ENCODE data around the gene COPS3. TPM values are rescaled to one million over a fixed set of nuclear protein-coding genes. Genes with fewer than 3 reads are reported as not detected.

The COPS3 gene
- polyA plus RNA-seq (2012; ENCODE audit: missing spikeins): 83.9 TPM

- FAIRE-seq (peak; percentile 98), DNase-seq (ENCODE audit: insufficient read length) (peak; percentile 88)
- TF ChIP-seq TAF1 (IDR thresholded peaks at IDR 0.05; ENCODE audit: borderline replicate concordance, low read depth, low read length) (peak; percentile 39), POLR2AphosphoS5 (IDR thresholded peaks at IDR 0.05; ENCODE audit: low read depth, low read length) (peak; percentile 90), POLR2A (IDR thresholded peaks at IDR 0.05; ENCODE audit: low read depth, low read length) (peak; percentile 94)
These were observed at the start of gene COPS3 for GRCh38 chr17:17280613-17281549. Gene COPS3 (minus strand): TSS chr17:17281246. CDS start chr17:17281186, 60 bp downstream.

GRCh38 chr17:17328251-17328650 lies 47.2 kb upstream of the COPS3 start:
- no peak for FAIRE-seq
- DNase-seq (ENCODE audit: insufficient read length): no peak
- TF ChIP-seq POLR2AphosphoS5 (IDR thresholded peaks at IDR 0.05; ENCODE audit: low read depth, low read length): no peak
- TF ChIP-seq TAF1 (IDR thresholded peaks at IDR 0.05; ENCODE audit: borderline replicate concordance, low read depth, low read length): no peak
- TF ChIP-seq POLR2A (IDR thresholded peaks at IDR 0.05; ENCODE audit: low read depth, low read length): no peak

DNA sequence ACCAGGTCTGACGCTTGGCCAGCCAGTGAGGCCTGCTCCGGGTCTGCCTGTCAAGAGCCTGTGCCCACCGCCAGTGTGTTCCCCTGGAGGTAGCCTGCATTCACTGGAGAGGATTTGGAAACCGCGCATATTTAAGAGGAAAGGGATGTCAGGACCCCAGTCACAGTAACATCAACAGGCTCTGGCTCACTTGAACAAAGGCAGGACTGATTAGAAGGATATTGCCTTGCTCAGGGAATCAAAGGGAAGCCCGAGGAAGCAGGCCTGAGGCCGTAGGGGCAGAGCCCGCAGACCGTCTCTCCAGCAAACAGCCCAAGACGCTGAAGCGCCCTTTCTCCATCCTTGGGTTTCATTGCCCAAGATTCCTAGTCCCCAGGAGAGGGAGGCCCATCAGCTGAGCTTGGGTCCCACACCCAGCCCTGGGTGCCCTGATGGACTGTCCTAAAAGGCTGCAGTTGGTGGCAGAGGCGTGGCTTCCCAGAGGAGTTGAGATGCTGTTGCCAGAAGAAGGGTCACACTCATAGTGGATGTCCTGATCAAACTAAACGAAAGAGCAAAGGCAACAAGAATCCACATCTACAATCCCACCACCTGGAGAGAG lies 45.3 kb upstream of the COPS3 start:
- no peak for FAIRE-seq
- no peak for DNase-seq (ENCODE audit: insufficient read length)
- TF ChIP-seq TAF1 (IDR thresholded peaks at IDR 0.05; ENCODE audit: borderline replicate concordance, low read depth, low read length) (no peak), POLR2AphosphoS5 (IDR thresholded peaks at IDR 0.05; ENCODE audit: low read depth, low read length) (no peak), POLR2A (IDR thresholded peaks at IDR 0.05; ENCODE audit: low read depth, low read length) (no peak)

DNA sequence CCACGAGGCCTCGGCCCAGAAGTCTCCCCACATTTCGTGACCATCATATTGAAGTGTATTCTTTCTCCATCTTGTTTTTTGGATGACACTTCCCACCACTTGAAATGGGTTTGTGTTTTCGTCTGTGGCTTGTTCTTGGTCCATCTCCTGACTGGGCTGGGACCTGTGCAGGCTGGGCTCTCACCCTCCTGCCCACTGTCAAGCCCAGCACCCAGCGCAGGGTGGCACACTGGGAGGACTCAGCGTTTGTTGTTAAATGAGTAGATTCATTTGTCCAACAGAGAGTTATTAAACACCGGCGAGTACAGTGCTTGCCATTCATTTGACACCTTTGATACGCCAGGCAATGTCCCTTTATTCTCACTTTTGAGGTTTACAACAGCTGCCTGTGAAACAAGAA lies 44.8 kb upstream of the COPS3 start:
- DNase-seq (ENCODE audit: insufficient read length) (no peak), FAIRE-seq (no peak)
- no peak for TF ChIP-seq POLR2A (IDR thresholded peaks at IDR 0.05; ENCODE audit: low read depth, low read length)

DNA sequence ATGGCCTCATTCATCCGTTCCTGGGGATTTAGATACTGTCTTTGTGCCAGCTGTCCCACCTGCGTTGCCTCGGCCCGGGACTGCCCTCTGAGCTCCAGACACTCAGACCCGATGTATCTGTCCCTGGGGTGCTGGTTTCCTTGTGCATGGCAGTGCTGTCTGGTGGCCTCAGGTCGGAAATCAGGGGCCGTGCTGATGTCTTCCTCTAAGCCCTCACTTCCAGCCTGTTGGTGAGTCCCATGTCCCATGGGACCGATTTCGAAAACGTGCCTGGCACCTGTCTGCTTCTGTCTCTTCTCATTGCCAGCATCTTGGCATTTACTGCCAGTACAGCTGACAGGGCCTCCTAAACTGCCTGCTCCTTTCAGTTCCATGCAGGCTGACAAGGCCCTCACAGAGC lies 44.2 kb upstream of the COPS3 start:
- FAIRE-seq: no peak
- no peak for DNase-seq (ENCODE audit: insufficient read length)

DNA sequence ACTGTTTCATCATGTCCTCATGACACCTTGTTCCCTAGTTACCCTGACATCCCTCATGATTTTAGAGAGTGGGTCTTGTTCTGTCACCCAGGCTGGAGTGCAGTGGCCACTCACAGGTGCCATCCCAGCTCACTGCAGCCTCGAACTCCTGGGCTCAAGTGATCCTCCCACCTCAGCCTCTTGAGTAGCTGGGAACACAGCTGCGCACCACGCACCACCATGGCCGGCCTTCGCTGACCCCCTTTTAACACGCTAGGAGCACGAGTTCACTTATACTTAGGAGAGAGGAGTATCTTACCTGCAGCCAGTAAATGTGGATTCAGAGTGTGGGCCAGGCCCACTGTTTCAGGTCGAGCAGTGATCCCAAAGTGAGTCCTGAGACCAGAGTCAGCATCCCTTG lies 43.6 kb upstream of the COPS3 start:
- DNase-seq (ENCODE audit: insufficient read length) (no peak), FAIRE-seq (no peak)
- TF ChIP-seq POLR2A (IDR thresholded peaks at IDR 0.05; ENCODE audit: low read depth, low read length) (no peak), TAF1 (IDR thresholded peaks at IDR 0.05; ENCODE audit: borderline replicate concordance, low read depth, low read length) (no peak), POLR2AphosphoS5 (IDR thresholded peaks at IDR 0.05; ENCODE audit: low read depth, low read length) (no peak)

More for the DNA sequence above, 44.2 kb upstream of the COPS3 start:
- TF ChIP-seq POLR2AphosphoS5 (IDR thresholded peaks at IDR 0.05; ENCODE audit: low read depth, low read length) (no peak), POLR2A (IDR thresholded peaks at IDR 0.05; ENCODE audit: low read depth, low read length) (no peak), TAF1 (IDR thresholded peaks at IDR 0.05; ENCODE audit: borderline replicate concordance, low read depth, low read length) (no peak)

GRCh38 chr17:17322516-17323510 lies 41.8 kb upstream of the COPS3 start:
- TF ChIP-seq POLR2A (IDR thresholded peaks at IDR 0.05; ENCODE audit: low read depth, low read length) (no peak), TAF1 (IDR thresholded peaks at IDR 0.05; ENCODE audit: borderline replicate concordance, low read depth, low read length) (no peak), POLR2AphosphoS5 (IDR thresholded peaks at IDR 0.05; ENCODE audit: low read depth, low read length) (no peak)
- no peak for FAIRE-seq
- DNase-seq (ENCODE audit: insufficient read length): no peak

GRCh38 chr17:17321356-17322025 lies 40.4 kb upstream of the COPS3 start:
- no peak for FAIRE-seq
- DNase-seq (ENCODE audit: insufficient read length): no peak
- TF ChIP-seq POLR2AphosphoS5 (IDR thresholded peaks at IDR 0.05; ENCODE audit: low read depth, low read length) (no peak), POLR2A (IDR thresholded peaks at IDR 0.05; ENCODE audit: low read depth, low read length) (no peak), TAF1 (IDR thresholded peaks at IDR 0.05; ENCODE audit: borderline replicate concordance, low read depth, low read length) (no peak)

DNA sequence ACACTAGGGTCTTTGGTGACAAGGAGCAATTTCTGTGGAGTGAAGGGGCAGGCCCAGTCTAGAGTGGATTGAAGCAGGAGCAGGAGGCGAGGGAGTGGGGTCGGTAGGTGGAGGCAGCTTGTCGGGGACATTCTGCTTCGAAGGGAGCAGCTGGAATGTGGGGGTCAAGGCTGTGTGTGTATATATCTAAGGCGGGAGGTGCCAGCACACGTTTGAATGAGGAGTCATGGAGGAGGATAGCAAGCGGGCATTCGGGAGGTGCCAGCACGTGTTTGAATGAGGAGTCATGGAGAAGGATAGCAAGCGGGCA lies 39.8 kb upstream of the COPS3 start:
- TF ChIP-seq POLR2A (IDR thresholded peaks at IDR 0.05; ENCODE audit: low read depth, low read length) (no peak), TAF1 (IDR thresholded peaks at IDR 0.05; ENCODE audit: borderline replicate concordance, low read depth, low read length) (no peak), POLR2AphosphoS5 (IDR thresholded peaks at IDR 0.05; ENCODE audit: low read depth, low read length) (no peak)
- DNase-seq (ENCODE audit: insufficient read length) (no peak), FAIRE-seq (no peak)

GRCh38 chr17:17320188-17320910 lies 39.3 kb upstream of the COPS3 start:
- FAIRE-seq (no peak), DNase-seq (ENCODE audit: insufficient read length) (no peak)
- no peak for TF ChIP-seq POLR2AphosphoS5 (IDR thresholded peaks at IDR 0.05; ENCODE audit: low read depth, low read length)
- TF ChIP-seq TAF1 (IDR thresholded peaks at IDR 0.05; ENCODE audit: borderline replicate concordance, low read depth, low read length): no peak
- no peak for TF ChIP-seq POLR2A (IDR thresholded peaks at IDR 0.05; ENCODE audit: low read depth, low read length)
